Esophagus muscularis mucosa (tissue), 3 donors: ENCODE measurements around the gene ENOX1.

Source experiments
- CTCF ChIP-seq, 3 experiments: fragments of 200-600 bp in 2 of 3; fragments of 450-650 bp in 1 of 3; sonication (generic) in 2 of 3; IDR thresholded peaks; one replicate each; pipeline ENCODE4 v1.5.1; 2017 to 2019; ENCODE audit warnings: antibody characterized with exemption in 3 of 3, mild to moderate bottlenecking in 2 of 3, moderate library complexity in 1 of 3
- POLR2A ChIP-seq: fragments of 450-650 bp; IDR thresholded peaks from one replicate; pipeline ENCODE4 v1.6.1; 2017; ENCODE audit warnings: antibody characterized with exemption, moderate library complexity, mild to moderate bottlenecking, low read depth
- POLR2AphosphoS5 ChIP-seq, 2 donors: sonication (generic); formaldehyde crosslinking; IDR thresholded peaks; one replicate each; pipeline ENCODE4 v1.6.1; 2017; ENCODE audit warnings: antibody characterized with exemption in 2 of 2

GRCh38 chr13:43426355-43426754 lies 360.4 kb downstream of the ENOX1 start:
- TF ChIP-seq POLR2AphosphoS5 (IDR thresholded peaks at IDR 0.05) (no peak), CTCF (IDR thresholded peaks at IDR 0.05) (no peak), POLR2A (no peak)
